ENCODE measurements around the gene RAPGEF5.

RAPGEF5 gene

DNA sequence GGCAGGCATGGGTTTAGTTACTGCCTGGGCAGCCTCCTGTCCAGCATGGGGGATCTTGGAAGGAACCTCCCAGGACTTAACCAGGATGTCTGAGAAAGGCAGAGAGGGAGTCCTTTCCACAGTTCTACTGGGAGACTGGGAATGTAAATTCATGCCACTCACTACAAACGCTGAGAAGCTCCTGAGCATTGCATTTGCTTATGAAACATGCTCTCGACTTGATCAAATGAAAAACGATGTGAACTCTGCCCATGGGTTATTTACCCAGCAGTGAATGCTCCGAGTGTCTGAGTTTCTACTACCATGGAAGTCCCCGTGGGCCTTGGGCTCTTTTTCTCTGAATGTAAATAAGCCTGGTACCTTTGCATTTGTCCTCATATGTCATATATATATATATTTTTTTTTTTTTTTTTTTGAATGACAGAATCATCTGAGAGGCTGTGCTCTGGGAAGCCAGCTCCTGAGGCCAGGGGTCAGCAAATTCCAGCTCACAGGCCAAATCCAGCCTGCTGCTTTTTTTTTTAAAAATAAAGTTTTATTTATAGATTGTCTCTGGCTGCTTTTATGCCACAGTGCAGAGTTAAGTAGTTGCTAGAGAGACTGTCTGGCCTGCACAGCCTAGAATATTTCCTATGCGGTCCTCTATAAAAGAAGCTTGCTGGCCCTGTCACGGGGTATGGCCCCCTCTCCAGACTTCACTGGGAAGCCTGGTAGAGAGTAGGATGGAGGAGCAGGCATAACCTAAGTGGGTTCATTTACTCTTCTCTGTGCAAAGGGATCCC, 21.4 kb upstream of the RAPGEF5 start:
- H3K36me3 ChIP-seq (ENCODE audit: control insufficient read depth, insufficient read depth, low read length): no peaks in the 10 kb centered on the region
- no peaks in the 10 kb centered on the region for H3K4me1 ChIP-seq (ENCODE audit: control insufficient read depth, insufficient read depth, low read length)
- H3K9me3 ChIP-seq (ENCODE audit: control insufficient read depth, insufficient read depth, low read length): no peaks in the 10 kb centered on the region
- no peak overlapping the region for H3K27ac ChIP-seq (ENCODE audit: low read length)
- no peak for DNase-seq (ENCODE audit: low read depth, low spot score)
- no CpG with 5 or more reads among the region's 7 CpGs for WGBS (ENCODE audit: insufficient coverage, insufficient read length)
- no peaks in the 10 kb centered on the region for H3K27me3 ChIP-seq (ENCODE audit: control insufficient read depth, insufficient read depth, low read length)
- no peak overlapping the region for H3K4me3 ChIP-seq (ENCODE audit: low read length)

DNA sequence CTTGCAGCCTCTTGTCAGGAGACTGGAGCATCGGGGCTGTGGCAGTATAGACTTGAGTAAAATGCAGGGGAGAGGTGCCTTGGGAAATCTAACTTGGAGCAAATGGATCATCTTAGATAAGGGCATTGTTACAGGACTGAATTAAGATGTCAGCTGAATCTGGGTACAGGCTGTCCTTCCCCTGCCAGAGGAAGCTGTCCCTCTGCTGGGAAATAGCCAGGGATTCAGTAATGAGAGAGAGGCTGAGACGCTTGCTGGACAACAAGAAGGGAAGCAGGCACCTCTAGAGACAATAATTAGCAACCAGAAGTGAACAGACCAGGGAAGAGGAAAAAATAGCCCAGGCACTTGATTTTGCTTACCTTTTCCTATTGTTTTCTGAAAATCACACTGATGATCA, 20.7 kb upstream of the RAPGEF5 start:
- no peak for DNase-seq (ENCODE audit: low read depth, low spot score)
- Histone ChIP-seq H3K27ac (ENCODE audit: low read length) (no peak overlapping the region), H3K4me1 (ENCODE audit: control insufficient read depth, insufficient read depth, low read length) (no peaks in the 10 kb centered on the region), H3K9me3 (ENCODE audit: control insufficient read depth, insufficient read depth, low read length) (no peaks in the 10 kb centered on the region), H3K36me3 (ENCODE audit: control insufficient read depth, insufficient read depth, low read length) (no peaks in the 10 kb centered on the region), H3K4me3 (ENCODE audit: low read length) (no peak overlapping the region), H3K27me3 (ENCODE audit: control insufficient read depth, insufficient read depth, low read length) (no peaks in the 10 kb centered on the region)
- no CpG with 5 or more reads among the region's 2 CpGs for WGBS (ENCODE audit: insufficient coverage, insufficient read length)

DNA sequence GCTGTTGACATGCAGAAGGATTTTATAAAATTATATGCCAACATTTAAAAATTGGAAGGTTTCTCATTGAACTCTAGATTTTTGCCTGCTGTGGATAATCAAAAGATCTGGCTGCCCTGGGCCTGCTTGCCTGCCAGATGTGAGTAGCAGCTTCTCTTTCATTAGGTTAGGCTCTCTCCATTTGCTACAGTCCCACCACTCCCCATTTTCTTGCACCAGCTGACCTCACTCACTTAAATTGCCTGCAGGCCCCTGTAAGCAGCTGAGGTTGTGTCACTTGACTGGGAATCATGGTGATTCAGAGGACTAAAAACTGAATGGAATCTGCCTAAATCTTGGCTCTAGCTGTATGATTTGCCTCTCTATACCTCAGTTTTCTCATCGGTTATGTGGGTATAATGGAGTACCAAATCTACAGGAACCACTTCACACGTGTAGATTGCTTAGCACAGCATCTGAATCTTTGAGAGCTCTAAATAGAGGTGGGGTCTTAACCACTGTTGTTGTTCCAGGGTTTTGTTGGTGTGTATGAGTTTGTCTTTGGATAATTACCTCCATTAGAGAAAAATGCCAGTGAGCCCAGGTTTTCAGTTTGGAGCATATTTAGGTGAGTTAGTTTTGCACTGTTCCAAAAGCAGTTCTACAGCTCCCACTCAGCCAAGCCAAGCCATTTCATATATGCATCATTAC, 18.6 kb upstream of the RAPGEF5 start:
- no peaks in the 10 kb centered on the region for H3K4me1 ChIP-seq (ENCODE audit: control insufficient read depth, insufficient read depth, low read length)
- H3K27ac ChIP-seq (ENCODE audit: low read length): no peak overlapping the region
- no CpG with 5 or more reads among the region's 2 CpGs for WGBS (ENCODE audit: insufficient coverage, insufficient read length)
- H3K9me3 ChIP-seq (ENCODE audit: control insufficient read depth, insufficient read depth, low read length): no peaks in the 10 kb centered on the region
- H3K4me3 ChIP-seq (ENCODE audit: low read length): no peak overlapping the region
- DNase-seq (ENCODE audit: low read depth, low spot score): no peak
- no peaks in the 10 kb centered on the region for H3K36me3 ChIP-seq (ENCODE audit: control insufficient read depth, insufficient read depth, low read length)
- H3K27me3 ChIP-seq (ENCODE audit: control insufficient read depth, insufficient read depth, low read length): no peaks in the 10 kb centered on the region

DNA sequence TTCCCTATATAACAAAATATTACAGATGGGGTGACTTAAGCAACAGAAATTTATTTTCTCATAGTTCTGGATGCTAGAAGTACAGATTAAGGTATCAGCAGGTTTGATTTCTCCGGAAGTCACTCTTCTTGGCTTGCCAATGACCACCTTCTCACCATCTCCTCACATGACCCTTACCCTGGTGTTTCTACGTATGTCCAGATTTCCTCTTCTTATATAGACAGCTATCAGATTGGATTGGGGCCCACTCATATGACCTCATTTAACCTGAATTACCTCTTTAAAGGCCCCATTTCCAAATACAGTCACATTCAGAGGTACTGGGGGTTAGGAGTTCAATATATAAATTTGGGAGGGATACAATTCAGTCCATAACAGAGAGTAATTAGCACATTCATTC, 17.0 kb upstream of the RAPGEF5 start:
- WGBS (ENCODE audit: insufficient coverage, insufficient read length): no CpG with 5 or more reads among the region's 2 CpGs
- Histone ChIP-seq H3K36me3 (ENCODE audit: control insufficient read depth, insufficient read depth, low read length) (no peaks in the 10 kb centered on the region), H3K27me3 (ENCODE audit: control insufficient read depth, insufficient read depth, low read length) (no peaks in the 10 kb centered on the region), H3K4me1 (ENCODE audit: control insufficient read depth, insufficient read depth, low read length) (no peaks in the 10 kb centered on the region; the same call in 1 of the 2 replicates), H3K4me3 (ENCODE audit: low read length) (no peak overlapping the region), H3K27ac (ENCODE audit: low read length) (no peak overlapping the region), H3K9me3 (ENCODE audit: control insufficient read depth, insufficient read depth, low read length) (no peaks in the 10 kb centered on the region)
- no peak for DNase-seq (ENCODE audit: low read depth, low spot score)

DNA sequence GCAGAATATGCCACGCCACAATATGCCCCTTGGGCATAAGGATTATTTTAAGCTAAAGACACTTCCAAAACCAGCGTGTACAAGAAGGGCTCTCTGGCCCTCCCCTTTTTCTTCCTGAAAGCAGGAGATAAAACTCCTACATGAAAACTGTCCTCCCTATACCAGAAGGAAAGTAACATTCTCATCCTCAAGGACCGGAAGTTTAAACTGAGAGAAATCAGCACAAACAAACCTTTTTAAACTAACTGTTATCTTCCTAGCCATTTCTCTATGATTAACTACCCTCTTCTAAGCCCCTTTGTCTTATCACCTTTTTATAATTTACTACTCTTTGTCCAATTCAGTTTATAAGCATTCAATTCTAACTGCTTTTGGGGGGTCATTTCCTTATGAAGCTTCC, 16.4 kb upstream of the RAPGEF5 start:
- H3K36me3 ChIP-seq (ENCODE audit: control insufficient read depth, insufficient read depth, low read length): no peaks in the 10 kb centered on the region
- H3K27me3 ChIP-seq (ENCODE audit: control insufficient read depth, insufficient read depth, low read length): no peaks in the 10 kb centered on the region
- H3K27ac ChIP-seq (ENCODE audit: low read length): no peak overlapping the region
- H3K9me3 ChIP-seq (ENCODE audit: control insufficient read depth, insufficient read depth, low read length): no peaks in the 10 kb centered on the region
- no CpG with 5 or more reads among the region's 3 CpGs for WGBS (ENCODE audit: insufficient coverage, insufficient read length)
- no peaks in the 10 kb centered on the region; the same call in 1 of the 2 replicates for H3K4me1 ChIP-seq (ENCODE audit: control insufficient read depth, insufficient read depth, low read length)
- DNase-seq (ENCODE audit: low read depth, low spot score): no peak
- H3K4me3 ChIP-seq (ENCODE audit: low read length): no peak overlapping the region

DNA sequence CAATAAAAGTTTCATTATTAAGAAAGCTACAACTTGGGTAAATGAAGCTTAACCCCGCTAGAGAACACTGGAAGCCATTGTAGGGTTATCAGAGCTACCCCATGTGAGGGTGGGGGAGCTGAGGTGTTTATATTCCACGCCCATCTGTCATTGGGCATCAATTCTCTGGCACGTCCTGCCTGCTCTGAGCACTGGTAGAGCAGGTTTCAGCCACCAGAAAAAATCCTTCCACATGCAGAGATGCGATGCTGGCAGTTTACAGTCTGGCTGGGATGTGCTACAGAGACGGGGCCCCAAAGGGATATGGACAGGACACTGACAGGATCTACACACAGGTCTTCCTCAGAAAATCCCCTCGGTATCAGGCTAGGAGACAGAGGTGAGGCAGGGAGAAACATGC, 15.9 kb upstream of the RAPGEF5 start:
- Histone ChIP-seq H3K36me3 (ENCODE audit: control insufficient read depth, insufficient read depth, low read length) (no peaks in the 10 kb centered on the region), H3K27ac (ENCODE audit: low read length) (no peak overlapping the region), H3K27me3 (ENCODE audit: control insufficient read depth, insufficient read depth, low read length) (no peaks in the 10 kb centered on the region), H3K4me1 (ENCODE audit: control insufficient read depth, insufficient read depth, low read length) (no peaks in the 10 kb centered on the region; the same call in 1 of the 2 replicates), H3K9me3 (ENCODE audit: control insufficient read depth, insufficient read depth, low read length) (no peaks in the 10 kb centered on the region), H3K4me3 (ENCODE audit: low read length) (no peak overlapping the region)
- no peak for DNase-seq (ENCODE audit: low read depth, low spot score)
- no CpG with 5 or more reads among the region's 6 CpGs for WGBS (ENCODE audit: insufficient coverage, insufficient read length)

DNA sequence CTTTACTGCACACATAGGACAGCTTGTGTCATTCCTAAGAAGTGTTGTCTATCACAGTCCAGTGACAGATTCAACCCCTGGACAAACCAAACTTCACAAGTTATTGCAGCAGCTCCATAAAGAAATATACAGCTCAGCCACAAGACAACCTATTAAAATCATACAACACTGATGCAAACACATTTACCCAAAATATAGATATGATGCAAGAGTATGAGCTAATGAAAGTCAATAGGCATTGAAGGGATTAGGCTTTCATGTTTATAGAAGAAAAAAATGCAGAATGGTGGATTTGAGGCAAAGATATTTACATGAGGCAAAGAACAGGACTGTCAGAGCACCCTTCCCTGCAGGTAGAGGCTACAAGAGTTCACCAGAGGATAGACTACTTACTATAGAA, 14.9 kb upstream of the RAPGEF5 start:
- Histone ChIP-seq H3K27ac (ENCODE audit: low read length) (no peak overlapping the region), H3K4me3 (ENCODE audit: low read length) (no peak overlapping the region), H3K9me3 (ENCODE audit: control insufficient read depth, insufficient read depth, low read length) (no peaks in the 10 kb centered on the region), H3K27me3 (ENCODE audit: control insufficient read depth, insufficient read depth, low read length) (no peaks in the 10 kb centered on the region), H3K4me1 (ENCODE audit: control insufficient read depth, insufficient read depth, low read length) (no peaks in the 10 kb centered on the region; the same call in 1 of the 2 replicates), H3K36me3 (ENCODE audit: control insufficient read depth, insufficient read depth, low read length) (no peaks in the 10 kb centered on the region)
- no peak for DNase-seq (ENCODE audit: low read depth, low spot score)

DNA sequence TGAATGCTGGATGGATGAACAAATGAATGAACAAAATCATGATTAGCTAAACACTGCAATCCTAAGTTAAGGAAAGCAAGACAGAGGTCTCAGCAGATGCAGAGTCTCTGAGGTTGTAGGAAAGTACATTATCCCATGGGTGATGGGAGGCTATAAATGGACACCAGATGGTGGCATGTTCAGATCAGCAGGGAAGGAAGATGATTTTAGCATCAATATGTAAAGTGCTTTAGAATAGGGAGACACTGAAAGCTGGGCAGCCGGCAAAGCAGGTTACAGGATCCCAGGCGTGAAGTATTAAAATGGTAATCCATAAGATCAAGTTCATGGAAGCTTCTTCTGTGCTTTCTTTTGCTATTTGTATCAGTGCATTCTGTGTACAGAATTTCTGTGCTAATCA, 7.9 kb upstream of the RAPGEF5 start:
- WGBS (ENCODE audit: insufficient coverage, insufficient read length): no CpG with 5 or more reads among the region's 2 CpGs
- no peaks in the 10 kb centered on the region for H3K36me3 ChIP-seq (ENCODE audit: control insufficient read depth, insufficient read depth, low read length)
- no peak for DNase-seq (ENCODE audit: low read depth, low spot score)
- no peaks in the 10 kb centered on the region for H3K27me3 ChIP-seq (ENCODE audit: control insufficient read depth, insufficient read depth, low read length)
- H3K4me1 ChIP-seq (ENCODE audit: control insufficient read depth, insufficient read depth, low read length): no peaks in the 10 kb centered on the region; the same call in 1 of the 2 replicates
- no peak overlapping the region for H3K27ac ChIP-seq (ENCODE audit: low read length)
- H3K9me3 ChIP-seq (ENCODE audit: control insufficient read depth, insufficient read depth, low read length): no peaks in the 10 kb centered on the region
- H3K4me3 ChIP-seq (ENCODE audit: low read length): no peak overlapping the region

DNA sequence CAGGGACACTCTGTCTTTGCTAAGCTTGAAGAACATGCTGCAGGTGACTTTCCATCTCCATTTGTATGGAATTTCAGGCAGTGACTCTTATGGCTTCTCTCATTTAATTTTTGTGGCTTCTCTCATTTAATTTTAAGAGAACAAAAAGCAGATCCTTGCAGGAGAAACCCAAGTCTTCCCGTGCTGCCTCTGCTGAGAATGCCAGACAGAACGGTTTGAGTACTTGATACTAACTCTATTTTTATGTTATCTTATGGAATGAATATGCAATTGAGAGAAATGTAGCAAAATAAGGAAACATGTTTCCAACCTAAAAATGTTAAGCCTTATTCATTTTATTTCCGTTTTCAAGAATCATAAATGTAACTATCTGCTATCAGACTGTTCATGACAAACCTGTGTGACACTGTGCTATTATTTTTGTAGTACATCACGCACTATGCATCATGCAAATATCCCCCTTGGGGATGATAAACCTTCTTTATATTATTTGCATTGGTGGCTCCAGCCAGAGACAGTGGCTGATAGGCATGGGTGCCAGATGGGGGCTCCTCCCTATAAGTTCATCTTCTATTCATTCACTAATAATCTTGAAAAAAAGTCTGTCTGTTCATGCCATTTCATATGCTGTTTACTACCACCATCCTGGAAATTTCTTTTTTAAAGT, 6.9 kb upstream of the RAPGEF5 start:
- no peak overlapping the region for H3K27ac ChIP-seq (ENCODE audit: low read length)
- no peak for DNase-seq (ENCODE audit: low read depth, low spot score)
- H3K27me3 ChIP-seq (ENCODE audit: control insufficient read depth, insufficient read depth, low read length): no peaks in the 10 kb centered on the region
- H3K4me3 ChIP-seq (ENCODE audit: low read length): no peak overlapping the region
- no peaks in the 10 kb centered on the region for H3K4me1 ChIP-seq (ENCODE audit: control insufficient read depth, insufficient read depth, low read length)
- H3K9me3 ChIP-seq (ENCODE audit: control insufficient read depth, insufficient read depth, low read length): no peaks in the 10 kb centered on the region
- no CpG with 5 or more reads among the region's 4 CpGs for WGBS (ENCODE audit: insufficient coverage, insufficient read length)
- H3K36me3 ChIP-seq (ENCODE audit: control insufficient read depth, insufficient read depth, low read length): no peaks in the 10 kb centered on the region

DNA sequence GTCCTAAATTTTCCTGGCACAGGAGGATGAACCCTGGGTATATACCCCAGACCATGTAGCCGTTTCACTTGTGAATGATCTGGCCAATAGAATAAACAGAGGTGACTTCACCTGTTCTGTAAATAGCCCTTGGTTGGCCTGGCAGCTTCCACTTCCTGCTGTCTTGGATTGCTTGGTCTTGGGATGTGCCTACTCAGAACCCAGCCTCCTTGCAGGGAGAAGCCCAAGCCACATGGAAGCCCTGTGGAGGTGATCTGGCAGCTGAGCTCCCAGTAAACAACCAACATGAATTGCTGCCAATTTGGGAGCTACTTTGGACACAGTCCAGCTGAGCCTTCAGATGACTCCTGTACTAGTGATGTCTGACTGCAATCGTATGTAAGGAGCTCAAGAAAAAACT, 4.8 kb upstream of the RAPGEF5 start:
- Histone ChIP-seq H3K4me3 (ENCODE audit: low read length) (no peak overlapping the region), H3K27me3 (ENCODE audit: control insufficient read depth, insufficient read depth, low read length) (no peaks in the 10 kb centered on the region; the same call in 1 of the 2 replicates), H3K4me1 (ENCODE audit: control insufficient read depth, insufficient read depth, low read length) (peaks cover 2% of the 10 kb centered on the region; the same call in 1 of the 2 replicates), H3K27ac (ENCODE audit: low read length) (no peak overlapping the region), H3K9me3 (ENCODE audit: control insufficient read depth, insufficient read depth, low read length) (no peaks in the 10 kb centered on the region), H3K36me3 (ENCODE audit: control insufficient read depth, insufficient read depth, low read length) (no peaks in the 10 kb centered on the region)
- DNase-seq (ENCODE audit: low read depth, low spot score): no peak
- WGBS (ENCODE audit: insufficient coverage, insufficient read length): no CpG with 5 or more reads among the region's 2 CpGs
